ENCODE results near the gene KIF6.

Gene KIF6

GRCh38 chr6:39669973-39670342 is 55.2 kb downstream of the KIF6 start:
- CTCF ChIA-PET, result interaction anchor here (1.0 to 1.1 kb wide), 2 partner anchors 10 kb away, joined by 3 to 4 read pairs; no protein-coding TSS in a partner anchor
- no peak for TF ChIP-seq CTCF (IDR thresholded peaks at IDR 0.05; ENCODE audit: control extremely low read depth, extremely low read depth, low read depth, missing control alignments)
- POLR2A ChIA-PET, result no interaction called here
- DNase-seq (ENCODE audit: extremely low spot score), result no peak

- CTCF ChIA-PET, result interaction anchor here (1.0 to 1.1 kb wide), 2 partner anchors 9 to 11 kb away, joined by 3 to 4 read pairs; no protein-coding TSS in a partner anchor
These were observed 55.8 kb downstream of the KIF6 start for GRCh38 chr6:39669207-39669972.

GRCh38 chr6:39666706-39667489 is 58.3 kb downstream of the KIF6 start:
- no peak for TF ChIP-seq CTCF (IDR thresholded peaks at IDR 0.05; ENCODE audit: control extremely low read depth, extremely low read depth, low read depth, missing control alignments)
- DNase-seq (ENCODE audit: extremely low spot score), result no peak
- CTCF ChIA-PET, result no interaction called here
- POLR2A ChIA-PET, result no interaction called here

More at GRCh38 chr6:39669207-39669972, 55.8 kb downstream of the KIF6 start:
- POLR2A ChIA-PET, result no interaction called here
- TF ChIP-seq CTCF (IDR thresholded peaks at IDR 0.05; ENCODE audit: control extremely low read depth, extremely low read depth, low read depth, missing control alignments), result no peak
- DNase-seq (ENCODE audit: extremely low spot score), result no peak

GRCh38 chr6:39665861-39666260 is 59.3 kb downstream of the KIF6 start:
- ChIA-PET POLR2A (no interaction called here), CTCF (no interaction called here)
- no peak for TF ChIP-seq CTCF (IDR thresholded peaks at IDR 0.05; ENCODE audit: control extremely low read depth, extremely low read depth, low read depth, missing control alignments)
- no peak for DNase-seq (ENCODE audit: extremely low spot score)

GRCh38 chr6:39664173-39664572 is 61.0 kb downstream of the KIF6 start:
- POLR2A ChIA-PET, result no interaction called here
- DNase-seq (ENCODE audit: extremely low spot score), result no peak
- CTCF ChIA-PET, result interaction anchor here (1.1 to 1.5 kb wide), 4 partner anchors 10 to 22 kb away, joined by 3 to 4 read pairs (median 3); no protein-coding TSS in a partner anchor
- no peak for TF ChIP-seq CTCF (IDR thresholded peaks at IDR 0.05; ENCODE audit: control extremely low read depth, extremely low read depth, low read depth, missing control alignments)

- ChIA-PET CTCF (no interaction called here), POLR2A (no interaction called here)
- no peak for DNase-seq (ENCODE audit: extremely low spot score)
- no peak for TF ChIP-seq CTCF (IDR thresholded peaks at IDR 0.05; ENCODE audit: control extremely low read depth, extremely low read depth, low read depth, missing control alignments)
These were observed 67.7 kb downstream of the KIF6 start for GRCh38 chr6:39657355-39658135.
